K562 (cell line): ENCODE measurements around the gene ST3GAL5. TPM values are rescaled to one million over a fixed set of nuclear protein-coding genes. Genes with fewer than 3 reads are reported as not detected.

Experiments
- HBP1 ChIP-seq: fragments of 450-650 bp; formaldehyde crosslinking; IDR thresholded peaks from 2 replicates; pipeline ENCODE4 v1.4.0; 2022; ENCODE audit warnings: missing genetic modification characterization
- MGA ChIP-seq: fragments of 450-650 bp; IDR thresholded peaks from 2 replicates; pipeline ENCODE4 v1.6.1; 2016; ENCODE audit warnings: mild to moderate bottlenecking, moderate library complexity
- MYC ChIP-seq, 2 experiments: fragments of 250-450 bp in 1 of 2; sonication (Bioruptor Pico) in 1 of 2; IDR thresholded peaks; 2 replicates each; pipeline versions ENCODE4 v1.5.1 to v1.6.1; 2012 to 2021; ENCODE audit warnings: low read depth in 2 of 2, borderline replicate concordance in 1 of 2, improper control_type of control experiment in 1 of 2, low read length in 1 of 2, mild to moderate bottlenecking in 1 of 2, moderate library complexity in 1 of 2
- PBX2 ChIP-seq, 2 experiments: IDR thresholded peaks in 1 of 2; conservative IDR thresholded peaks in 1 of 2; 2 replicates each; pipeline ENCODE4 v1.6.1; 2016; ENCODE audit warnings: low read depth in 2 of 2, mild to moderate bottlenecking in 1 of 2, missing compliant biosample characterization in 1 of 2, missing genetic modification characterization in 1 of 2, moderate library complexity in 1 of 2
- SRSF1 ChIP-seq: fragments of 200-400 bp; formaldehyde crosslinking; IDR thresholded peaks from 2 replicates; pipeline ENCODE4 v1.6.1; 2017; ENCODE audit warnings: mild to moderate bottlenecking, low read depth, low read length, moderate library complexity
- SUPT5H ChIP-seq: fragments of 450-650 bp; IDR thresholded peaks from 2 replicates; pipeline ENCODE4 v1.6.1; 2016
- polyA plus RNA-seq, 8 experiments: library from polyadenylated mRNA; depleted of rRNA in 4 of 8; stranded (reverse) in 5 of 8; unstranded in 3 of 8; fragments of >200 nt; fragmentation: Nextera tagmentation in 2 of 8; fragmentation: Illumina TruSeq in 1 of 8; extraction: Ambion mirVana in 2 of 8; extraction: Trizol in 1 of 8; gene quantifications; 2 replicates each; pipeline versions ENCODE4 v1.2.1 to v1.2.3, GENCODE V29; 2011 to 2014; ENCODE audit warnings: inconsistent platforms in 1 of 8, missing spikeins in 1 of 8
- total RNA-seq, 7 experiments: library from RNA; depleted of rRNA in 6 of 7; stranded (reverse); fragments of >200 nt in 6 of 7; fragmentation: Illumina TruSeq in 2 of 7; extraction: Trizol in 2 of 7; gene quantifications; 2 replicates each; pipeline versions ENCODE4 v1.2.1 to v1.2.3, GENCODE V29; 2011 to 2021; ENCODE audit warnings: low replicate concordance in 1 of 7

Gene ST3GAL5
- total and polyA plus RNA-seq, 9 of the 15 experiments (the other 6 are each of a cell fraction or from before 2014, with no cell fraction given), result 1.6 to 10.0 (median 4.2) TPM

DNA sequence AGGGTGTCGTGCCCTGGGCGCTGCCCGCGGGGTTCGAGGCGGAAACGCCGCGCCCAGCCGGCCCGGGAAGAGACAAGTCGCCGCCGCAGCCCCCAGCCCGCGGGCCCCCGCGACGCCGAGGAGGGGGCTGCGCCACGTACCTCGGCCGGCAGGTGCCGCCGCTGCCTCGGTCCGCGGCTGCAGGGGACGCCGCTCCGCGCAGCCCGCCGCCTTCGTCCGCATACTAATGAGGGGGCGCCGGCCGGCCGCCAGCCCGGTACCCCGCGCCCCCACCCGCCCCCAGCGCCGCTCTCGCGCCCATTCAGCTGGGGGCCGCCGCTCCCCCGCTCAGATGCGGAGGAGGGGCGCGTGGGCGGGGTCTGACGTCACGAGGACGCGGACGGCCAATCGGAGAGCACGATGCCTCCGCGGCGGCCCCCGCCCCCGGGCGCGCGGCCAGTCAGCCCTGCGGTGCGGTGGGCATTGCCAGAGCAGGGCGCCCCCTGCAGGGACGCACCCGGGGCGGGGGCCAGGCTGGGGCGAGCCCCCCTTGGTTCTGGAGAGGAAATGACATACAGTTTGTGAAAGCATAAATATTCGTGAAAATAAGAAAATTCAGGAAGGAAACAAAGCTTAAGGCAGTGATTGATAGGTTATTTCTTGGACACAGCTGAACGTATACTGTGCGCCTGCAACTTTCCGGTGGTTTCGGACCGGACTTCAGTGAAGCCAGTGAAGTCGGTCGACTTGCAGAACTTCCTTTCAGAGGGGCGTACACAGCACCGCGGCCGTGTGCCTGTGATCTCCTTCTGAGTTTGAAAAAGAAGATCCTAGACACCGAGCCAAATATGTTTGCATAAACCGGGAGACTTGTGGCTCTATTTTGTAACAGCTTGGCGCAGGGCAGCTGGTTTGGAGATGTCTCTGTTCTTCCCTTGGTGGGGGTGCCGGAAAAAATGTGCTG, at the start of gene ST3GAL5 (continued):
- TF ChIP-seq PBX2 (CRISPR knock-in tag; IDR thresholded peaks at IDR 0.05; ENCODE audit: low read depth) (no peak), PBX2 (tag; conservative IDR thresholded peaks at IDR 0.05; ENCODE audit: low read depth) (peak; percentile 83), SUPT5H (no peak), SRSF1 (no peak), MGA (no peak), MYC (IDR thresholded peaks at IDR 0.05; ENCODE audit: low read depth, low read length) (peak; percentile 52; the same call in 1 of the 2 replicates), MYC (CRISPR knock-in tag; IDR thresholded peaks at IDR 0.05; ENCODE audit: borderline replicate concordance, low read depth) (no peak), HBP1 (CRISPR knock-in tag) (no peak)
